AG09319 (cell line): Measurements from ENCODE around the gene MDN1.
A peak's percentile ranks its signal among the peaks of the same experiment; 100 is the strongest.
"Not testable (repeated sequence)": the region's sequence is repeated elsewhere in the genome, so short reads cannot be mapped to it uniquely, and the experiment has no call there.

Experiments used
- DNase-seq: peaks from one replicate; pipeline ENCODE4 v3.0.0-alpha.2; 2010; ENCODE audit warnings: low read depth; ENCODE audit errors: extremely low read depth
- TF ChIP-seq, protein P1 (sequence below): IDR thresholded peaks from 2 replicates; pipeline ENCODE4 v1.5.1; 2011; ENCODE audit warnings: low read depth, mild to moderate bottlenecking, inconsistent platforms, low read length, moderate library complexity

The MDN1 gene

DNA sequence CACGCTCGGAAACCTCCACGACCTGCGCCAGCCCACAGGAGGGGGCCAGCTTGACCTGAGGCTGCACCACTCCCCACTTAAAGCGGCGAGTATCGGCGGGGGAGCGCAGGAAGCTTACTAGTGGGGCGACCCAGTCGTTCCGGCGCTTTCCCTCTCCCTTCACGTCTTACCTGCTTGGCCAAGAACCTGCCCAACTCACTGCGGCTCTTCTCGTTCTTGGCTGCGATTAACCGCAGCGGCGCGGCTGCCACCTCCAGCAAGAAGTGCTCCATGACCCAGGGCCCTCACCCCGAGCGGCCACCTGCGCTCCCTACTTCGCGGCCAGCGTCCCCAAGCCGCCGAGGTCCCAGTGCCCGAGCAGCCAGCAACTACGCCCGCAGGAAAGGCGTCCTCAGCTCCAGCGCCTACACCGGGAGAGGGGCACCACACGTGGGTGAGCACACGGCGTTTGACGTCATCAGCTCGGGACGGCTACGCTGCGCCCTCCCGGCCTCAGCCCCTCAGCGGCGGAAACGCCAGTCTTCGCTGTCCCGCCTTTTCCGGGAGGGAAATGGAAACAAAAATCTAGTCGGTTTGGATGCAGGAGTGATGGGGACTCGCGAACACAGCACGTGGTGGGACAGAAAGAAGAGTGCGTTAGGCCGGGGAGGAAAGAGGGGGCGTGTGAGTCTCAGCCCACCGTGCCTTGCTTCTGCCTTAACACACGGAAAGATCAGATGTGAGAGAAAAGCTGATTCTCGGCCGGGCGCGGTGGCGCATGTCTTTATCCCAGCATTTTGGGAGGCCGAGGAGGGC, at the start of gene MDN1:
Gene MDN1 (minus strand): TSS at position 459 of the 795 bp plus-strand sequence. CDS start 187 bp downstream, at position 272.
- TF ChIP-seq, protein P1, sequence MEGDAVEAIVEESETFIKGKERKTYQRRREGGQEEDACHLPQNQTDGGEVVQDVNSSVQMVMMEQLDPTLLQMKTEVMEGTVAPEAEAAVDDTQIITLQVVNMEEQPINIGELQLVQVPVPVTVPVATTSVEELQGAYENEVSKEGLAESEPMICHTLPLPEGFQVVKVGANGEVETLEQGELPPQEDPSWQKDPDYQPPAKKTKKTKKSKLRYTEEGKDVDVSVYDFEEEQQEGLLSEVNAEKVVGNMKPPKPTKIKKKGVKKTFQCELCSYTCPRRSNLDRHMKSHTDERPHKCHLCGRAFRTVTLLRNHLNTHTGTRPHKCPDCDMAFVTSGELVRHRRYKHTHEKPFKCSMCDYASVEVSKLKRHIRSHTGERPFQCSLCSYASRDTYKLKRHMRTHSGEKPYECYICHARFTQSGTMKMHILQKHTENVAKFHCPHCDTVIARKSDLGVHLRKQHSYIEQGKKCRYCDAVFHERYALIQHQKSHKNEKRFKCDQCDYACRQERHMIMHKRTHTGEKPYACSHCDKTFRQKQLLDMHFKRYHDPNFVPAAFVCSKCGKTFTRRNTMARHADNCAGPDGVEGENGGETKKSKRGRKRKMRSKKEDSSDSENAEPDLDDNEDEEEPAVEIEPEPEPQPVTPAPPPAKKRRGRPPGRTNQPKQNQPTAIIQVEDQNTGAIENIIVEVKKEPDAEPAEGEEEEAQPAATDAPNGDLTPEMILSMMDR = no peak
- peak; percentile 70 for DNase-seq

DNA sequence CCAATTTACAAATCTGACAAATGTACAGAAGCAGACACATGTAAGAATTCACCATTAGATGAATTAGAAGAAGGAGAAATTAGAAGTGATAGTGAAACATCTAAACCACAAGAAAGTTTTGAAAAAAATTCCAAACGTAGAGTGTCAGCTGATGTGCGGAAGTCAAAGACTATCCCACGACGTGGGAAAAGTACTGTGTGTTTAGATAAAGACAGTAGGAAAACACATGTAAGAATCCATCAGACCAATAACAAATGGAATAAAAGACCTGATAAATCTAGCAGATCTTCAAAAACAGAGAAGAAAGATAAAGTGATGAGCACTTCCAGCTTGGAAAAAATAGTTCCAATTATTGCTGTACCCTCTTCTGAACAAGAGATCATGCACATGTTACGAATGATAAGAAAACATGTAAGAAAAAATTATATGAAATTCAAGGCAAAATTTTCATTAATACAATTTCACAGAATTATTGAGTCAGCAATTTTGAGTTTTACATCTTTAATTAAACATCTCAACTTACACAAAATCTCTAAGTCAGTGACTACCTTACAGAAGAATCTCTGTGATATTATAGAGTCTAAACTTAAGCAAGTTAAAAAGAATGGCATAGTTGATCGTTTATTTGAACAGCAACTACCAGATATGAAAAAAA, 46.6 kb upstream of the MDN1 start:
- TF ChIP-seq, protein P1 = no peak
- no peak for DNase-seq

- TF ChIP-seq, protein P1 = no peak
- no peak for DNase-seq
These were observed 43.1 kb upstream of the MDN1 start for GRCh38 chr6:89862698-89863097.

DNA sequence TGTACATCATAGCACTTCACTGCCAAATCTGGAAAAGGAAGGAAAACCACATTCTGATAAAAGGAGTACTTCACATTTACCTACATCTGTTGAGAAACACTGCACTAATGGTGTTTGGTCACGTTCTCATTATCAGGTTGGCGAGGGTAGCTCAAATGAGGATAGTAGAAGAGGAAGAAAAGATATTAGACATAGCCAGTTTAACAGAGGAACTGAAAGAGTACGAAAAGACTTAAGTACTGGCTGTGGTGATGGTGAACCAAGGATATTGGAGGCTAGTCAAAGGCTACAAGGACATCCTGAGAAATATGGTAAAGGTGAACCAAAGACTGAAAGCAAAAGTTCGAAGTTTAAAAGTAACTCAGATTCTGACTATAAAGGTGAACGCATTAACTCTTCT, 42.7 kb upstream of the MDN1 start:
- DNase-seq = no peak
- TF ChIP-seq, protein P1 = no peak

GRCh38 chr6:89859744-89860143, 40.1 kb upstream of the MDN1 start:
- TF ChIP-seq, protein P1 = no peak

GRCh38 chr6:89858041-89858440, 38.4 kb upstream of the MDN1 start:
- TF ChIP-seq, protein P1 = no peak
- DNase-seq = no peak

More at GRCh38 chr6:89859744-89860143, 40.1 kb upstream of the MDN1 start:
- no peak for DNase-seq

DNA sequence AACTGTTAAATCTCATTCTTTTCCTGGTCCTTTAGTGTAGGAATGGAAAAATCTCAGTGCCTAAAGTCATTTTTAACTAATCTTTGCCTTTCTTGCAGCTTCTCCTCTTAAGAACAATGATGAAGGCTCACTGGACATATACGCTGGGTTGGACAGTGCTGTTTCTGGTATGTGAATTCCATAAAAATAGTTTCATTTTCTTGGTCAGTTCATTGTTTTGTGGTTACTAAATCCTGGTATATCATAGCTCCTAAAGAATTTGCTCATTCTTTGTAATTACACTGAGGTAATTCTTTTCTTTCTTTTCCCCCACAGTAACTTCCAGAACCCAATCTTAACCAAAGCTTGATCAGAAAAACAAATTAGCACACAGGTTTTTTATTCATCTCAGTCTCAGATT, 33.5 kb upstream of the MDN1 start:
- TF ChIP-seq, protein P1 = no peak
- no peak for DNase-seq

GRCh38 chr6:89847513-89847912, 27.9 kb upstream of the MDN1 start:
- DNase-seq = not testable (repeated sequence)
